Stimulated activated CD4-positive, alpha-beta T cell treated with anti-CD3 and anti-CD28 coated beads, Interleukin-12 subunit alpha, Interleukin-12 subunit beta, amount 100 ng/mL, for 4 hours (primary cell): ENCODE data around the gene MYO7A.

ENCODE experiments used
- DNase-seq: peaks from one replicate; pipeline ENCODE4 v3.0.0-alpha.2; 2020

Gene MYO7A

GRCh38 chr11:77230878-77231605 lies 103.0 kb downstream of the MYO7A start:
- DNase-seq, result no peak

- DNase-seq, result no peak
Measured at GRCh38 chr11:77231800-77232199, 103.8 kb downstream of the MYO7A start.

- DNase-seq, result no peak
Measured at GRCh38 chr11:77232242-77232641, 104.2 kb downstream of the MYO7A start.

GRCh38 chr11:77233011-77233410 lies 105.0 kb downstream of the MYO7A start:
- no peak for DNase-seq

GRCh38 chr11:77236901-77237300 lies 108.9 kb downstream of the MYO7A start:
- no peak for DNase-seq

GRCh38 chr11:77244277-77245027 lies 116.4 kb downstream of the MYO7A start:
- no peak for DNase-seq

GRCh38 chr11:77249427-77249826 lies 121.4 kb downstream of the MYO7A start:
- no peak for DNase-seq

- no peak for DNase-seq
Measured at GRCh38 chr11:77250881-77251640, 123.0 kb downstream of the MYO7A start.

GRCh38 chr11:77252555-77253270 lies 124.7 kb downstream of the MYO7A start:
- DNase-seq, result no peak

GRCh38 chr11:77253690-77254089 lies 125.6 kb downstream of the MYO7A start:
- DNase-seq, result no peak

- DNase-seq, result no peak
Measured at GRCh38 chr11:77259641-77260040, 131.6 kb downstream of the MYO7A start.

GRCh38 chr11:77262803-77263202 lies 134.8 kb downstream of the MYO7A start:
- no peak for DNase-seq
